GM21786 (cell line): ENCODE measurements around the gene SNRPB.

ENCODE experiments used
- ATAC-seq: cut with Tn5 transposase; IDR thresholded peaks from one replicate; pipeline ENCODE4 v1.9.1; 2021; ENCODE audit not compliant: unreplicated experiment

Gene SNRPB

GRCh38 chr20:2430538-2430937, 40.1 kb downstream of the SNRPB start:
- ATAC-seq = no peak

GRCh38 chr20:2429051-2429450, 41.5 kb downstream of the SNRPB start:
- no peak for ATAC-seq

DNA sequence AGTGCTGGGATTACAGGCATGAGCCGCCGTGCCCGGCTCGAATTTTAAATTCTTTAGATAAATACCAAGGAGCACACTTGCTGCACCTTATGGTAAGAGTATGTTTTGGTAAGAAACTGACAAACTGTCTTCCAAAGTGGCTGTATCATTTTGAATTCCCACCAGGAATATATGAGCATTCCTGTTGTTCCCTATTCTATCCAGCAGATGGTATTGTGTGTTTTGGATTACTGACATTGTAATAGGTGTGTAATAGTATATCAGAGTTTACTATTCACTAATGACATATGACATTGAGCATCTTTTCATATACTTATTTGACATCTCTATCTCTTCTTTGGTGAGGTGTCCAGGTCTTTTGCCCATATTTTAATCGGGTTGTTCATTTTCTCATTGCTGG, 49.3 kb downstream of the SNRPB start:
- ATAC-seq = no peak

DNA sequence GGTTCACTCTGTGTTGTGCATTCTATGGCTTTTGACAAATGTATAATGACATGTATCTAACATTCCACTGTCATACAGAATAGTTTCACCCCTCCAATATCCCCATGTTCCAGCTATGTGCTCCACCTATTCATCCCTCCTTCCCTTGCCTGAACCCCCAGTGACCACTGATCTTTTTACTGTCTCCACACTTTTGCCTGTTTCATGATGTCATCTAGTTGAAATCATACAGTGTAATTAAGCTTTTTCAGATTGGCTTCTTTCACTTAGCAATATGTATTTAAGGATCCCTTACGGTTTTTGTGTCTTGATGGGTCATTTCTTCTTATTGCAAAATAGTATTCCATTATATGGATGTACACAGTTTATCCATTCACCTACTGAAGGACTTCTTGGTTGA, 50.1 kb downstream of the SNRPB start:
- no peak for ATAC-seq

DNA sequence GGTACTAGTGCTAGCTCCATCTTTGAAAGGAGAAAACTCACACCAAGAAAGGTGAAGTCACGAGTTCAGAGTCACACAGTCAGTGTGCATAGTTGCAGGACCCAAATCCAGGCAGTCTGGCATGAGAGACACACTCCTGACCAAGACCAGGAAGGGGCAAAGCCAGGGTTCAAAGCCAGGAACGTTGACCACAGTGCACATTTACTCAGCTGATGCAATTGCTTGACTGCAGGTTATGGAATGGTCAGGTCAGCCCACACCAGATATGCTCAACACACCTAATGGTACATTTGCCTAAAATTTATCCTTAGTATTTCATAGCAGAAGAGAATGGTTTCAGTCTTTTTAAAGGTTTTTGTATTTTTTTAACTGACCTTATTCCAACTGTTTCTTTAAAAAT, 52.2 kb downstream of the SNRPB start:
- no peak for ATAC-seq

DNA sequence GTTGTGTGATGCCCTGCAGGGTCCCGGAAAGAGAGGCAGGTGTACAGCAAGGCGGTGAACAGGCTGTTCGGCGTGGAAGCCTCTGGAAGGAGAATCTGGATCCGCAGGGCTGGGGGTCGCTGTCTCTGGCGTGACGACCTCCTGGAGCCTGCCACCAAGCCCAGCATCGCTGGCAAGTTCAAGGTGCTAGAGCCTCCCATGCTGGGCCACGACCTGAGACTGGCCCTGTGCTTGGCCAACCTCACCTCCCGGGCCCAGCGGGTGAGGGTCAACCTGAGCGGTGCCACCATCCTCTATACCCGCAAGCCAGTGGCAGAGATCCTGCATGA, 53.4 kb downstream of the SNRPB start:
- no peak for ATAC-seq

DNA sequence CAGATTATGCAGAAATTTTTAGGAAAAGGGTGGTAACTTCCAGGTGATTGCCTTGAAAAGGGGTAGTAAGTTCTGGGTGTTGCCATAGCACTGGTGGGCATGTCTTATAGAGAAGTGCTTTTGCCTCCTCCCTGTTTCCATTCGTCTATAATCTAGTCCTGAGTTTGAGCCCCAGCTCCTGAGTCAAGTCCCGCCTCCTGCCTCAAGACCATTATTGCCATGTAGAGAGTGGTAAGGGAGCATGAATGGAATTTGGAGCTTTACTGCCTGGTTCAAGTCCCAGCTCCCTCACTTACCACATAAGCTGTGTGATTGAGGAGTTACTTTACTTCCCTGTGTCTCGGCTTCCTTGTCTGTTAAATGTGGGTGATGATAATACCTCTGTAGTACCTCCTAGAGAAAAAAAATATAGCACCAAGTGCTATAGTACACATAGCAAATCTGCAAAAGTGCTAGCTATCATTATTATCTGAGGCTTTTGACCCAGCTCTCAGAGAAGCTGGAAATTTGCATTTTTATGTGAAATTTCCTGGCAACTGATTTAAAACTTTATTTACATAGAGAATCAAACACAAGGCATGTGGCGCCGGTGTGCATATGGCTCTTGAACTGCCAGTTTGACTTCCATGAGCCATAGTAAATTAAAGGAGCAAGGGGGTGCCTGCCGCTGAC, 53.9 kb downstream of the SNRPB start:
- no peak for ATAC-seq
